Adrenal gland (tissue), 19 donors: ENCODE data around the gene SVBP. TPM values are rescaled to one million over a fixed set of nuclear protein-coding genes. Genes with fewer than 3 reads are reported as not detected.

Source experiments
- DNase-seq, 7 donors: peaks; one replicate each; pipeline ENCODE4 v3.0.0-alpha.2; 2019 to 2020
- H3K27ac ChIP-seq, 5 donors: fragments of 200-600 bp; sonication (generic) in 4 of 5; 1 replicate in 3 of 5; 2 replicates in 2 of 5; pipeline versions ENCODE4 v1.5.1 to v1.8.0; 2016 to 2020; ENCODE audit warnings: mild to moderate bottlenecking in 1 of 5
- H3K27me3 ChIP-seq: fragments of 200-600 bp; 2 replicates; pipeline ENCODE4 v1.8.0; 2021
- H3K36me3 ChIP-seq, 2 donors: fragments of 200-600 bp; replicated peaks in 1 of 2; 1 replicate in 1 of 2; 2 replicates in 1 of 2; pipeline versions ENCODE4 v1.5.1 to v1.8.0; 2018 to 2022
- H3K4me1 ChIP-seq, 2 donors: fragments of 200-600 bp; replicated peaks in 1 of 2; 1 replicate in 1 of 2; 2 replicates in 1 of 2; pipeline versions ENCODE4 v1.5.1 to v1.8.0; 2018 to 2021
- H3K4me3 ChIP-seq, 4 donors: fragments of 200-600 bp; sonication (generic) in 3 of 4; one replicate each; pipeline ENCODE4 v1.5.1; 2016 to 2018
- H3K9me3 ChIP-seq, 3 donors: fragments of 200-600 bp; sonication (generic) in 1 of 3; replicated peaks in 1 of 3; 1 replicate in 2 of 3; 2 replicates in 1 of 3; pipeline versions ENCODE4 v1.5.1 to v1.8.0; 2016 to 2021
- POLR2A ChIP-seq, 2 donors: fragments of 450-650 bp; IDR thresholded peaks; one replicate each; pipeline ENCODE4 v1.6.1; 2017; ENCODE audit warnings: antibody characterized with exemption in 2 of 2, mild to moderate bottlenecking in 2 of 2, moderate library complexity in 1 of 2
- WGBS, 4 donors: extraction: QIAGEN DNeasy Blood & Tissue Kit in 2 of 4; methylation state at CpG; one replicate each; pipeline versions ENCODE4 v1.1.5 to v1.1.7; 2013 to 2017; 5-methylcytosine and 5-hydroxymethylcytosine counted together
- intact Hi-C, 2 donors: fragments of 100-400 bp; cut with DNase I; formaldehyde crosslinking; loops; one replicate each; pipeline versions ENCODE4 v1.14.1 to v1.15.0; 2022 to 2023
- long read RNA-seq, 10 donors: library from polyadenylated mRNA in 3 of 10; unstranded in 2 of 10; stranded (forward) in 1 of 10; transcript quantifications; one replicate each; pipeline ENCODE4 v2.0.0 and lab custom pipeline, GENCODE V29; 2021 to 2026
- polyA plus RNA-seq, 3 donors: library from polyadenylated mRNA; stranded (reverse); fragments of 200-250 nt in 2 of 3; fragments of 350-450 nt in 1 of 3; fragmentation: Illumina TruSeq in 1 of 3; extraction: RNeasy Lipid Tissue Mini Kit (QIAGEN cat#74804) in 1 of 3; gene quantifications; one replicate each; pipeline ENCODE4 v1.2.3, GENCODE V29; 2013 to 2014
- total RNA-seq, 9 donors: library from RNA; depleted of rRNA in 4 of 9; stranded (reverse); fragments of >200 nt in 4 of 9; fragments of 120-200 nt in 1 of 9; fragmentation: NEBNext Ultra II Directional in 1 of 9; extraction: Animal tissue kit (Norgen Biotek cat#: 25700) in 1 of 9; gene quantifications; one replicate each; pipeline versions ENCODE4 v1.1.0 to v1.2.4, GENCODE V29; 2013 to 2023
- TF ChIP-seq, protein P1 (sequence below), 6 experiments: fragments of 450-650 bp in 4 of 6; fragments of 200-600 bp in 2 of 6; sonication (generic) in 1 of 6; IDR thresholded peaks; 1 replicate in 5 of 6; 2 replicates in 1 of 6; pipeline versions ENCODE4 v1.5.1 to v1.8.0; 2016 to 2021; ENCODE audit warnings: antibody characterized with exemption in 6 of 6, mild to moderate bottlenecking in 2 of 6, moderate library complexity in 1 of 6
- donor health status: healthy with polysubstance abuse.
- donor health status: Bipolar disorder and iron deficiency.
- donor health status: DM: yes; HTN: yes; CAD: no.
- donor health status: DM: no; HTN: no; CAD: no.
- donor health status: DM: no; HTN: no; CAD: no.
- donor health status: DM: yes; HTN: yes; CAD: no.

SVBP gene, protein sequence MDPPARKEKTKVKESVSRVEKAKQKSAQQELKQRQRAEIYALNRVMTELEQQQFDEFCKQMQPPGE
- total RNA-seq (10 to 100 TPM in 7 of 9 donors, 1 to 10 TPM in 2; 4.5 to 41.3 (median 14.5) TPM), polyA plus RNA-seq (10 to 100 TPM; 16.0 to 23.1 (median 20.4) TPM)
- long read RNA-seq, donor 1, transcript SVBP-201 (3 exons, 658 nt) = major isoform, 18 of 18 reads
- long read RNA-seq, donor 1, partial matches to known transcripts = 0 of 18 reads
- long read RNA-seq, donor 1, other reads (novel, unspliced or antisense) = 0 of 18 reads
- long read RNA-seq, donor 2, transcript SVBP-201 (3 exons, 658 nt) = major isoform, 18 of 18 reads
- long read RNA-seq, donor 2, partial matches to known transcripts = 0 of 18 reads
- long read RNA-seq, donor 2, other reads (novel, unspliced or antisense) = 0 of 18 reads
- long read RNA-seq, donor 3, transcript SVBP-201 (3 exons, 658 nt) = major isoform, 9 of 9 reads
- long read RNA-seq, donor 3, partial matches to known transcripts = 0 of 9 reads
- long read RNA-seq, donor 3, other reads (novel, unspliced or antisense) = 0 of 9 reads
- long read RNA-seq, donor 4, transcript SVBP-201 (3 exons, 658 nt) = major isoform, 11 of 12 reads
- long read RNA-seq, donor 4, partial matches to known transcripts = 0 of 12 reads
- long read RNA-seq, donor 4, other reads (novel, unspliced or antisense) = 1 of 12 reads
- long read RNA-seq, donor 5, transcript SVBP-201 (3 exons, 658 nt) = major isoform, 14 of 17 reads
- long read RNA-seq, donor 5, partial matches to known transcripts = 0 of 17 reads
- long read RNA-seq, donor 5, other reads (novel, unspliced or antisense) = 3 of 17 reads
- long read RNA-seq, donor 6, transcript SVBP-201 (3 exons, 658 nt) = major isoform, 11 of 14 reads
- long read RNA-seq, donor 6, partial matches to known transcripts = 2 of 14 reads
- long read RNA-seq, donor 6, other reads (novel, unspliced or antisense) = 1 of 14 reads
- long read RNA-seq, donor 7, transcript SVBP-201 (3 exons, 658 nt) = major isoform, 19 of 19 reads
- long read RNA-seq, donor 7, partial matches to known transcripts = 0 of 19 reads
- long read RNA-seq, donor 7, other reads (novel, unspliced or antisense) = 0 of 19 reads
- long read RNA-seq, donor 8, transcript SVBP-201 (3 exons, 658 nt) = major isoform, 23 of 23 reads
- long read RNA-seq, donor 8, partial matches to known transcripts = 0 of 23 reads
- long read RNA-seq, donor 8, other reads (novel, unspliced or antisense) = 0 of 23 reads
- long read RNA-seq, donor 9, transcript SVBP-201 (3 exons, 658 nt) = major isoform, 14 of 14 reads
- long read RNA-seq, donor 9, partial matches to known transcripts = 0 of 14 reads
- long read RNA-seq, donor 9, other reads (novel, unspliced or antisense) = 0 of 14 reads
- long read RNA-seq, donor 10, transcript SVBP-201 (3 exons, 658 nt) = major isoform, 24 of 24 reads
- long read RNA-seq, donor 10, partial matches to known transcripts = 0 of 24 reads
- long read RNA-seq, donor 10, other reads (novel, unspliced or antisense) = 0 of 24 reads

DNA sequence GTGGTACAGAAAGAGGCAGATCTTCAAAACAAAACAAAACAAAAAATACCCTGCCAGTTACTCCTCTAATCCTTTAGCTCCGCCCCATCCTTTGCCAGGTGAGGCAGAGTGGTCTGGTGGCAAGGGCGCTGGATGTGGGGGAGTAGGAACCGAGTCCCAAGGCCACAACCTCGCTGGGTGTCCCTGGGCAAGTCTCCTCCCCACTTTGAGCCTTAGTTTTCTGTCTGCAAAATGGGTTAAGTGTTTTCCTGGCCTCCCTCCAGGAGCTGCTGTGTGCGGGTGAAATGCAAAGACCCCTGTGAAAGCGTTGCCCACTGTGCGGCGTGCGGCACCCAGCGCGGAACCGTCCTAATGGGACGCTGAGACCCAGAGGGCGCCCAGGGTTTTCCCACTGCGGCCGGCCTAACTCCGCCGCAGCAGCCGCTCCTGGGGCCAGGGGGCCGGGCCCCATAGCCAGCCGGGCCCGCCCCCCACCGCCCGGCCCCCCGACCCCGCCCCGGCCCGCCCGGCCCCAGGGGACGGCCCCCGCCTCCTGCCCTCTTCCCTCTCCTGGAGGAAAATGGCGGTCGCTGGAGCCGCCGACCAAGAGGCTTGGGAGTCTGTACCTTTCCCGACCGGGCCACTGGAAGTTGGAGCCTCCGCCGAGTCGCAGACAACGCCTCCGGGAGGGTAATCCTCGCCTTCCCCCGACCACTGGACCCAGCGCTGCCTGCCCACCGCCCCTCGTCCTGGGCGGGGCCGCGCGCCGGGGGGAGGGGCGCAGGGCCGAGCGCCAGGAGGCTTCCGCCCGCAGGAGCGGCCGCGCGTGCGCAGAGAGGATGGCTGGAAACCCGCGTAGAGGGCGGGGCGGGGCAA is at the start of gene SVBP, which contains the start of gene ERMAP:
Gene SVBP (minus strand): TSS at position 813 of the 855 bp plus-strand sequence. CDS start 853 bp downstream, outside the sequence.
Gene ERMAP (plus strand): TSS at position 538 of the 855 bp plus-strand sequence. CDS start 13,327 bp downstream, outside the sequence.
- 1 to 9% (median 3%) methylated on average over 4 to 66 of the region's 66 CpGs for WGBS, 4 donors
- Histone ChIP-seq H3K4me3 (peak within 1 kb of the TSS; percentile 62 to 95 (median 84)), H3K27ac (peak within 1 kb of the TSS; percentile 94 to 99 (median 99)), H3K27me3 (no peaks in the 10 kb centered on the region), H3K4me1 (peaks cover 0 to 19% of the 10 kb centered on the region in 2 donors), H3K36me3 (no peaks in the 10 kb centered on the region), H3K9me3 (no peaks in the 10 kb centered on the region)
- intact Hi-C loops = no loop called here
- TF ChIP-seq, protein P1, sequence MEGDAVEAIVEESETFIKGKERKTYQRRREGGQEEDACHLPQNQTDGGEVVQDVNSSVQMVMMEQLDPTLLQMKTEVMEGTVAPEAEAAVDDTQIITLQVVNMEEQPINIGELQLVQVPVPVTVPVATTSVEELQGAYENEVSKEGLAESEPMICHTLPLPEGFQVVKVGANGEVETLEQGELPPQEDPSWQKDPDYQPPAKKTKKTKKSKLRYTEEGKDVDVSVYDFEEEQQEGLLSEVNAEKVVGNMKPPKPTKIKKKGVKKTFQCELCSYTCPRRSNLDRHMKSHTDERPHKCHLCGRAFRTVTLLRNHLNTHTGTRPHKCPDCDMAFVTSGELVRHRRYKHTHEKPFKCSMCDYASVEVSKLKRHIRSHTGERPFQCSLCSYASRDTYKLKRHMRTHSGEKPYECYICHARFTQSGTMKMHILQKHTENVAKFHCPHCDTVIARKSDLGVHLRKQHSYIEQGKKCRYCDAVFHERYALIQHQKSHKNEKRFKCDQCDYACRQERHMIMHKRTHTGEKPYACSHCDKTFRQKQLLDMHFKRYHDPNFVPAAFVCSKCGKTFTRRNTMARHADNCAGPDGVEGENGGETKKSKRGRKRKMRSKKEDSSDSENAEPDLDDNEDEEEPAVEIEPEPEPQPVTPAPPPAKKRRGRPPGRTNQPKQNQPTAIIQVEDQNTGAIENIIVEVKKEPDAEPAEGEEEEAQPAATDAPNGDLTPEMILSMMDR (IDR thresholded peaks at IDR 0.05) = no peak
- peak; percentile 54 to 61 for TF ChIP-seq POLR2A (IDR thresholded peaks at IDR 0.05)
- DNase-seq = peak; percentile 90 to 97 (median 94)

DNA sequence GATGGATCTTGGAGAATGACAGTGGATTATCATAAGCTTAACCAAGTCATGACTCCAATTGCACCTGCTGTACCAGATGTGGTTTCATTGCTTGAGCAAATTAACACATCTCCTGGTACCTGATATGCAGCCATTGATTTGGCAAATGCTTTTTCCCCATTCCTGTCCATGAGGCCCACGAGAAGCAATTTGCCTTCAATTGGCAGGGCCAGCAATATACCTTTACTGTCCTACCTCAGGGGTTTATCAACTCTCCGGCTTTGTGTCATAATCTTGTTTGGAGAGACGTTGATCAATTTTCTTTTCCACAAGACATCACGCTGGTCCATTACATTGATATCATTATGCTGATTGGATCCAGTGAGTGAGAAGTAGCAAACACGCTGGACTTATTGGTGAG is 49.4 kb upstream of the SVBP start:
- H3K4me3 ChIP-seq = no peak overlapping the region
- WGBS, 4 donors = 72 to 91% (median 83%) methylated on average over 5 of the region's 5 CpGs
- intact Hi-C loops = no loop called here

DNA sequence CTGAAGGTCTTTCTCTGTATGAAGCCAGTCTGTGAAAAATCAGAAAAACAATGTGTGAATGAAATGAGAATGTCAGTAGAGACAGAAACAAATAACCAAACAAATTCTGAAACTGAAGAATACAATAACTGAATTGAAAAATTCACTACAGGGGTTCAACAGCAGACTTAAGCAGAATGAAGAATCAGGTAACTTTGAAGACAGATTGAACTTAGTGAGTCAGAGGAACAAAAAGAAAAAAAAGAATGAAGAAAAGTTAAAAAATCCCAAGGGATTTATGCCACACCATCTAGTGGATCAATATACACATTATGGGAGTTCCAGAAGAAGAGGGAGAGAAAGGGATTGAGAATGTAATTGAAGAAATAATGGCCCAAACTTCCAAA is 43.8 kb upstream of the SVBP start:
- Histone ChIP-seq H3K27ac (no peak overlapping the region), H3K4me1 (no peaks in the 10 kb centered on the region), H3K27me3 (no peaks in the 10 kb centered on the region), H3K36me3 (no peaks in the 10 kb centered on the region), H3K4me3 (no peak overlapping the region), H3K9me3 (peaks cover 0 to 3% (median 0%) of the 10 kb centered on the region in 3 donors)
- no peak for DNase-seq
- TF ChIP-seq, protein P1 (IDR thresholded peaks at IDR 0.05) = no peak
- no peak for TF ChIP-seq POLR2A (IDR thresholded peaks at IDR 0.05)
- intact Hi-C loops = no loop called here

More for the DNA sequence above, 49.4 kb upstream of the SVBP start:
- Histone ChIP-seq H3K27ac (no peak overlapping the region), H3K27me3 (no peaks in the 10 kb centered on the region), H3K9me3 (peaks cover 0 to 3% (median 0%) of the 10 kb centered on the region in 3 donors), H3K4me1 (no peaks in the 10 kb centered on the region), H3K36me3 (no peaks in the 10 kb centered on the region)
- no peak for DNase-seq
- TF ChIP-seq, protein P1 (IDR thresholded peaks at IDR 0.05) = no peak
- no peak for TF ChIP-seq POLR2A (IDR thresholded peaks at IDR 0.05)
